Thyroid gland (tissue), 4 donors: ENCODE measurements around the gene GSG1L.

Experiments
- POLR2A ChIP-seq, 2 donors: fragments of 450-650 bp; IDR thresholded peaks; one replicate each; pipeline ENCODE4 v1.6.1; 2017; ENCODE audit warnings: antibody characterized with exemption in 2 of 2, mild to moderate bottlenecking in 2 of 2, moderate library complexity in 1 of 2
- TF ChIP-seq, protein P1 (sequence below), 6 experiments: fragments of 200-600 bp in 3 of 6; fragments of 450-650 bp in 3 of 6; sonication (generic) in 3 of 6; IDR thresholded peaks; one replicate each; pipeline ENCODE4 v1.5.1; 2016 to 2019; ENCODE audit warnings: antibody characterized with exemption in 6 of 6, mild to moderate bottlenecking in 2 of 6, inconsistent platforms in 1 of 6, moderate library complexity in 1 of 6

DNA sequence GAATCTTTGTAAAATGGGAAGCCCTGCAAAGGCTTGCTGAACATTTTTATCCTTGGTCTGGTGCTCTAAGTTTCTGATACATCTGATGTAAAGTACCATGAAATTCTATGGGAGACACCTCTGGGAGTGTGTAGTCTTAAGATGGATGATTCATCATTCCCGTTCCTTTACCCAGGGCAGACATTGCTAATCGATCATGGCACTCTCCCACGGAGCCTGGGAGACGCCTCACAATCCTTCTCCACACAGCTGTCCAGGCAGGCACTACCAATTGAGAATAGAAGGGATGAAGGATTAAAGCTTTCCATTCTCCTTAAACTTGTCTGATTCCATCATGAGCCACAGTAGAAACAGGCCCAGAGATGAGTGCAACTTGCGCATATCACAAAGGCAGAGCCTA is 144.8 kb downstream of the GSG1L start:
- TF ChIP-seq, protein P1, sequence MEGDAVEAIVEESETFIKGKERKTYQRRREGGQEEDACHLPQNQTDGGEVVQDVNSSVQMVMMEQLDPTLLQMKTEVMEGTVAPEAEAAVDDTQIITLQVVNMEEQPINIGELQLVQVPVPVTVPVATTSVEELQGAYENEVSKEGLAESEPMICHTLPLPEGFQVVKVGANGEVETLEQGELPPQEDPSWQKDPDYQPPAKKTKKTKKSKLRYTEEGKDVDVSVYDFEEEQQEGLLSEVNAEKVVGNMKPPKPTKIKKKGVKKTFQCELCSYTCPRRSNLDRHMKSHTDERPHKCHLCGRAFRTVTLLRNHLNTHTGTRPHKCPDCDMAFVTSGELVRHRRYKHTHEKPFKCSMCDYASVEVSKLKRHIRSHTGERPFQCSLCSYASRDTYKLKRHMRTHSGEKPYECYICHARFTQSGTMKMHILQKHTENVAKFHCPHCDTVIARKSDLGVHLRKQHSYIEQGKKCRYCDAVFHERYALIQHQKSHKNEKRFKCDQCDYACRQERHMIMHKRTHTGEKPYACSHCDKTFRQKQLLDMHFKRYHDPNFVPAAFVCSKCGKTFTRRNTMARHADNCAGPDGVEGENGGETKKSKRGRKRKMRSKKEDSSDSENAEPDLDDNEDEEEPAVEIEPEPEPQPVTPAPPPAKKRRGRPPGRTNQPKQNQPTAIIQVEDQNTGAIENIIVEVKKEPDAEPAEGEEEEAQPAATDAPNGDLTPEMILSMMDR (IDR thresholded peaks at IDR 0.05), result no peak
- no peak for TF ChIP-seq POLR2A (IDR thresholded peaks at IDR 0.05)
